OCI-LY1 (cell line): Measurements from ENCODE around the gene NOM1.

Source experiments
- EZH2 ChIP-seq: fragments of 200-600 bp; sonication (generic), shearing (Covaris generic); IDR thresholded peaks from 2 replicates; pipeline ENCODE4 v1.8.0; 2017; ENCODE audit warnings: borderline replicate concordance, mixed run types, mild to moderate bottlenecking, antibody characterized with exemption, low read length, moderate library complexity, mixed read lengths
- TF ChIP-seq, protein P1 (sequence below): fragments of 200-600 bp; sonication (generic), shearing (Covaris generic); IDR thresholded peaks from 2 replicates; pipeline ENCODE4 v1.5.1; 2017; ENCODE audit warnings: mild to moderate bottlenecking, antibody characterized with exemption, low read length, moderate library complexity, mixed read lengths

DNA sequence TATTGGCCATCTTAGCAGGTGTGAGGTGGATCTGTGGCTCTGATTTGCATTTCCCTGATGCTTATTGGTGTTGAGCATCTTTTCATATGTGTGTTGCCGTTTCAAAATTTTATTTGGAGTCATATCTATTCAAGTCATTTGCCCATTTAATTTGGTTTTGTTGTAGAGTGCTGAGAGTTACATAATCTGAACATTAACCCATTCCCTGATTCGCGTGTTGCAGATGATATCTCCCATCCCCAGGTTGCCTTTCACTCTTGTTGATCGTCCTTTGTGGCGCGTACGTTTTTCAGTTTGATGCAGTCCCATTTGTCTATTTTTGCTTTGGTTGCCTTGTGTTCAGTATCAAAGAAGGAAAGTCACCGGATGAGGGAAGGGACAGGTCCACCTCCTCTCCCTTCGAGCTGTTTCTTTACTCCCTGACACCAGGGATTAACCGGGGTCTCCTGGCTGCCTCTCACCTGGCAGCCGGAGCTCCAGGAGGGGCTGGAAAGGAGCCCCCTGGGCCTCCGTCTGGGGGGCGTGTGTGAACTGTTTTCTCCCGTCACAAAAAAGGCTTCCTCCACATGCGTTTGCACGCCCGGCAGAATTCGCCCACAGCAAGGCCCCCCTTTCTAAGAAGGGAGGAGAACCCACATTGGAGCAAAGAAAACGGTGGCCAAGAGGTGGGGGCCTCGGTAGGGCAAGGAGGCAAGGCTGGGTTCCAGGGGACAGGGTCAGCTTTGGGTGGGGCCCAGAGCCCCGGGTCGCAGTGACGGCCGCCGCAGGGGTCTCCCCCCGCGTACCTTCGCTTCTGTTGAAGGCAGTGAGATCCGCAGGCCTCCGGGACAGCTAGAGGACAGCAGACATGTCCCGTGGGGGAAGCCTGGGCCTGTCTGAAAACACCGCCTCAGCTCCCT is 52.7 kb downstream of the NOM1 start:
- TF ChIP-seq, protein P1, sequence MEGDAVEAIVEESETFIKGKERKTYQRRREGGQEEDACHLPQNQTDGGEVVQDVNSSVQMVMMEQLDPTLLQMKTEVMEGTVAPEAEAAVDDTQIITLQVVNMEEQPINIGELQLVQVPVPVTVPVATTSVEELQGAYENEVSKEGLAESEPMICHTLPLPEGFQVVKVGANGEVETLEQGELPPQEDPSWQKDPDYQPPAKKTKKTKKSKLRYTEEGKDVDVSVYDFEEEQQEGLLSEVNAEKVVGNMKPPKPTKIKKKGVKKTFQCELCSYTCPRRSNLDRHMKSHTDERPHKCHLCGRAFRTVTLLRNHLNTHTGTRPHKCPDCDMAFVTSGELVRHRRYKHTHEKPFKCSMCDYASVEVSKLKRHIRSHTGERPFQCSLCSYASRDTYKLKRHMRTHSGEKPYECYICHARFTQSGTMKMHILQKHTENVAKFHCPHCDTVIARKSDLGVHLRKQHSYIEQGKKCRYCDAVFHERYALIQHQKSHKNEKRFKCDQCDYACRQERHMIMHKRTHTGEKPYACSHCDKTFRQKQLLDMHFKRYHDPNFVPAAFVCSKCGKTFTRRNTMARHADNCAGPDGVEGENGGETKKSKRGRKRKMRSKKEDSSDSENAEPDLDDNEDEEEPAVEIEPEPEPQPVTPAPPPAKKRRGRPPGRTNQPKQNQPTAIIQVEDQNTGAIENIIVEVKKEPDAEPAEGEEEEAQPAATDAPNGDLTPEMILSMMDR, result no peak
- no peak for TF ChIP-seq EZH2
